GM12864 (cell line): ENCODE measurements around the gene EPYC.

Experiments used
- DNase-seq: peaks from one replicate; pipeline ENCODE4 v3.0.0-alpha.2; 2011; ENCODE audit warnings: low read depth
- H3K4me3 ChIP-seq: 2 replicates; pipeline ENCODE4 v1.5.1; 2011; ENCODE audit warnings: mild to moderate bottlenecking, low read depth, low read length, control low read depth
- CTCF ChIP-seq: IDR thresholded peaks from 2 replicates; pipeline ENCODE4 v1.5.1; 2011; ENCODE audit warnings: low read depth, mild to moderate bottlenecking, moderate library complexity, low read length, control low read depth, inconsistent platforms; ENCODE audit errors: missing control alignments

EPYC gene

GRCh38 chr12:91004872-91005271 lies at the start of gene EPYC:
EPYC (minus strand) TSS chr12:91004972; CDS start chr12:91002565, 2,407 bp downstream.
- TF ChIP-seq CTCF: no peak
- no peak for DNase-seq
- no peak within 1 kb of the TSS for H3K4me3 ChIP-seq

GRCh38 chr12:91053951-91054715 lies 49.4 kb upstream of the EPYC start:
- no peak for DNase-seq
- no peak overlapping the region for H3K4me3 ChIP-seq
- TF ChIP-seq CTCF: no peak

GRCh38 chr12:91052026-91052425 lies 47.3 kb upstream of the EPYC start:
- DNase-seq: no peak
- no peak for TF ChIP-seq CTCF
- H3K4me3 ChIP-seq: no peak overlapping the region

GRCh38 chr12:91044586-91044985 lies 39.8 kb upstream of the EPYC start:
- no peak overlapping the region for H3K4me3 ChIP-seq
- no peak for TF ChIP-seq CTCF
- DNase-seq: no peak

DNA sequence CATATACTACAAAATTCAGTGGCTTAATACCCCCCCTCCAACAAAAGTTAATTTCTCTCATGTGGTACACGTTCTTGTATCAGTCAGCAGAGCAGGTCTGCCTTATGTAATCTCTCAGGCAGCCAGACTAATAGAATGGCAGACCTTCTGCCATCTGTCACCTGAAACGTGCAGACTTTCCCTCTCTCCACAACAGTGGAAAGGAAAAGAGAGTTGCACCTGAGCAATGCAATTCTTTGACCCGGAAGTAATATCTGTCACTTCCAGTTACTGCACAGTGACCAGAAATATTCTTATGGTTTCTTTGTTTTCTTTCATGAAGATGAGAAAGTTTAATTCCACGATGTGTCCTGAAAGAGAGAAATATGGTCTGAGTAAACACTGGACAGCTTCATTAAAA lies 38.6 kb upstream of the EPYC start:
- DNase-seq: no peak
- no peak overlapping the region for H3K4me3 ChIP-seq
- TF ChIP-seq CTCF: no peak

DNA sequence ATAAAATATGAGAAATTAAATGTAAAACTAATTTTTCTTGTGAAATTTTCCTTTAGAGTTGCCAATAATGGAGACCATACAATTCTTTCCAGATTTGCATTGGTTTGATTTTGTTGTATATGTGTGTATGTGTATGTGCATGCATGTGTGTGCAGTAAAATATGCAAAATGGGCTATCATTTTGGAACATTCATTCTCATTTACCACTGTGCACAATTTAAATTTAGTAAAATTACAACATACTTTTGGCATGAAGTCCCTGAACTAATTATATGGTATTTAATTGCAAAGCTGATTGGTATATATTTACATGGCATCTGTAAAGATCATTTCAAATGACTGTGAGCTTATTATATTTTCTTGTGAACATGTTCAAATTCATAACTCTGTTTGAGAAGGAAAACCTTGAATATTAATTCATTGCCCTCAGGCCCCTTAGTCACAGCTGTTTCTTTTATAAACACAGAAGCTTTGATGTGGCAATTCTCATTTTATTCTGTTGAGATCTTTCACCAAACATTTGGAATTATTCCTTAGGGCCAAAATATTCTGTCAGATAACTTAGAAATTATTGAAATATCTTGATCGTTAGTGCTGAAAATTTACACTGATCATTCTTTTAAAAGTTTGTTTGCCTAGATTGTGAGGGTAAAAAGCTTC lies 35.5 kb upstream of the EPYC start:
- DNase-seq: no peak
- no peak overlapping the region for H3K4me3 ChIP-seq
- TF ChIP-seq CTCF: no peak
